Spinal cord (tissue), 10 donors: ENCODE data around the gene PTPRG. TPM values are rescaled to one million over a fixed set of nuclear protein-coding genes. Genes with fewer than 3 reads are reported as not detected.
A peak's percentile ranks its signal among the peaks of the same experiment; 100 is the strongest.

ENCODE experiments used
- DNase-seq, 6 donors: peaks; one replicate each; pipeline versions ENCODE4 v3.0.0 to v3.0.0-alpha.2; 2013 to 2015; ENCODE audit warnings: low spot score in 6 of 6, low read depth in 4 of 6
- H3K27ac ChIP-seq: one replicate; pipeline ENCODE4 v1.5.1; 2013; ENCODE audit warnings: low read depth, low read length, control low read depth
- H3K27me3 ChIP-seq: one replicate; pipeline ENCODE4 v1.6.1; 2013; ENCODE audit warnings: low read length; ENCODE audit not compliant: control insufficient read depth, insufficient read depth
- H3K36me3 ChIP-seq: one replicate; pipeline ENCODE4 v1.6.1; 2013; ENCODE audit warnings: low read length; ENCODE audit not compliant: control insufficient read depth, insufficient read depth
- H3K4me1 ChIP-seq: one replicate; pipeline ENCODE4 v1.6.1; 2013; ENCODE audit warnings: low read length; ENCODE audit not compliant: control insufficient read depth, insufficient read depth
- H3K4me3 ChIP-seq: one replicate; pipeline ENCODE4 v1.5.1; 2013; ENCODE audit warnings: low read depth, low read length, control low read depth
- H3K9me3 ChIP-seq: one replicate; pipeline ENCODE4 v1.6.1; 2013; ENCODE audit warnings: low read length; ENCODE audit not compliant: control insufficient read depth, insufficient read depth
- WGBS: methylation state at CpG from one replicate; pipeline ENCODE4 v1.1.5; 2013; ENCODE audit warnings: missing lambda C conversion rate; ENCODE audit not compliant: insufficient coverage; 5-methylcytosine and 5-hydroxymethylcytosine counted together
- polyA plus RNA-seq, 2 donors: library from polyadenylated mRNA; unstranded; fragments of 120-200 nt; gene quantifications; one replicate each; pipeline ENCODE4 v1.2.1, GENCODE V29; 2013; ENCODE audit not compliant: insufficient read length in 2 of 2
- total RNA-seq, 2 donors: library from RNA; depleted of rRNA in 1 of 2; stranded (reverse); fragments of 120-200 nt in 1 of 2; fragments of >200 nt in 1 of 2; gene quantifications; one replicate each; pipeline versions ENCODE4 v1.2.3 to v1.2.4, GENCODE V29; 2013 to 2014
- donor health status: healthy.

Gene PTPRG
- total and polyA plus RNA-seq, 4 donors: 29.2 to 106 (median 60.2) TPM

- H3K36me3 ChIP-seq: no peaks in the 10 kb centered on the region
- H3K27ac ChIP-seq: peak overlapping the region; percentile 93
- H3K27me3 ChIP-seq: no peaks in the 10 kb centered on the region
- H3K9me3 ChIP-seq: peaks cover 5% of the 10 kb centered on the region
- WGBS: 0% methylated on average over 61 of the region's 64 CpGs
- H3K4me1 ChIP-seq: peaks cover 29% of the 10 kb centered on the region
- H3K4me3 ChIP-seq: peak overlapping the region; percentile 70
- peak in 4 of 6 donors; percentile 65 to 92 (median 84) for DNase-seq
Observed at GRCh38 chr3:61560517-61561373, 626 bp upstream of the PTPRG start.

GRCh38 chr3:61562042-61562720, 810 bp downstream of the PTPRG start:
- Histone ChIP-seq H3K4me1 (peaks cover 30% of the 10 kb centered on the region), H3K27me3 (no peaks in the 10 kb centered on the region), H3K9me3 (peaks cover 5% of the 10 kb centered on the region), H3K4me3 (peak overlapping the region; percentile 70), H3K36me3 (no peaks in the 10 kb centered on the region), H3K27ac (peak overlapping the region; percentile 93)
- peak in 4 of 6 donors; percentile 19 to 69 (median 42) for DNase-seq
- 0% methylated on average over 61 of the region's 65 CpGs for WGBS

GRCh38 chr3:61562721-61563312, 1.4 kb downstream of the PTPRG start:
- Histone ChIP-seq H3K4me3 (peak overlapping the region; percentile 70), H3K36me3 (no peaks in the 10 kb centered on the region), H3K9me3 (peaks cover 5% of the 10 kb centered on the region), H3K27ac (peak overlapping the region; percentile 93), H3K4me1 (peaks cover 33% of the 10 kb centered on the region), H3K27me3 (no peaks in the 10 kb centered on the region)
- peak in 3 of 6 donors; percentile 35 to 79 (median 43) for DNase-seq
- WGBS: under 1% methylated on average over 41 of the region's 44 CpGs

GRCh38 chr3:61563313-61564271, 2.2 kb downstream of the PTPRG start:
- Histone ChIP-seq H3K4me1 (peaks cover 33% of the 10 kb centered on the region), H3K9me3 (peaks cover under 1% of the 10 kb centered on the region), H3K4me3 (peak overlapping the region; percentile 70), H3K27me3 (no peaks in the 10 kb centered on the region), H3K36me3 (no peaks in the 10 kb centered on the region), H3K27ac (peak overlapping the region; percentile 93)
- DNase-seq: peak in 3 of 6 donors; percentile 44 to 70 (median 55)
- WGBS: under 1% methylated on average over 44 of the region's 52 CpGs

- H3K4me3 ChIP-seq: peak overlapping the region; percentile 70
- no peaks in the 10 kb centered on the region for H3K9me3 ChIP-seq
- H3K4me1 ChIP-seq: peaks cover 33% of the 10 kb centered on the region
- under 1% methylated on average over 36 of the region's 40 CpGs for WGBS
- no peaks in the 10 kb centered on the region for H3K27me3 ChIP-seq
- H3K36me3 ChIP-seq: no peaks in the 10 kb centered on the region
- peak overlapping the region; percentile 93 for H3K27ac ChIP-seq
- peak in 4 of 6 donors; percentile 60 to 91 (median 84) for DNase-seq
Observed at GRCh38 chr3:61564395-61565059, 3.2 kb downstream of the PTPRG start.

GRCh38 chr3:61565569-61565968, 4.2 kb downstream of the PTPRG start:
- WGBS: no CpG with 5 or more reads among the region's 4 CpGs

GRCh38 chr3:61568127-61568526, 6.8 kb downstream of the PTPRG start:
- H3K4me3 ChIP-seq: no peak overlapping the region
- no peaks in the 10 kb centered on the region for H3K27me3 ChIP-seq
- no peak overlapping the region for H3K27ac ChIP-seq
- no CpG with 5 or more reads among the region's 1 CpG for WGBS
- DNase-seq: no peak
- H3K4me1 ChIP-seq: peaks cover 22% of the 10 kb centered on the region
- H3K9me3 ChIP-seq: no peaks in the 10 kb centered on the region
- no peaks in the 10 kb centered on the region for H3K36me3 ChIP-seq

More at GRCh38 chr3:61565569-61565968, 4.2 kb downstream of the PTPRG start:
- Histone ChIP-seq H3K27me3 (no peaks in the 10 kb centered on the region), H3K27ac (no peak overlapping the region), H3K4me1 (peaks cover 28% of the 10 kb centered on the region), H3K36me3 (no peaks in the 10 kb centered on the region), H3K9me3 (no peaks in the 10 kb centered on the region), H3K4me3 (no peak overlapping the region)
- no peak for DNase-seq

- H3K36me3 ChIP-seq: no peaks in the 10 kb centered on the region
- WGBS: no CpG with 5 or more reads among the region's 2 CpGs
- DNase-seq: peak in 1 of 6 donors; percentile 42
- H3K4me1 ChIP-seq: peaks cover 5% of the 10 kb centered on the region
- no peaks in the 10 kb centered on the region for H3K27me3 ChIP-seq
- H3K9me3 ChIP-seq: no peaks in the 10 kb centered on the region
- no peak overlapping the region for H3K27ac ChIP-seq
- no peak overlapping the region for H3K4me3 ChIP-seq
Observed at GRCh38 chr3:61569856-61570580, 8.6 kb downstream of the PTPRG start.
